T-cell (primary cell): Measurements from ENCODE around the gene PRKCB. TPM values are rescaled to one million over a fixed set of nuclear protein-coding genes. Genes with fewer than 3 reads are reported as not detected.
A peak's percentile ranks its signal among the peaks of the same experiment; 100 is the strongest.

ENCODE experiments used
- ATAC-seq, 4 experiments: fragments of 200-7000 bp in 3 of 4; fragments of 150-1000 bp in 1 of 4; cut with Tn5 transposase; replicated peaks in 1 of 4; 1 replicate in 3 of 4; 2 replicates in 1 of 4; pipeline ENCODE4 v1.10.0; 2021; ENCODE audit warnings: moderate library complexity in 3 of 4, mild to moderate bottlenecking in 2 of 4, moderate number of reproducible peaks in 1 of 4
- CTCF ChIA-PET, 2 donors: fragments of 300-600 bp; sonication (Branson Sonifier 250); formaldehyde crosslinking; loops; one replicate each; lab custom pipeline; 2022; ENCODE audit warnings: antibody characterized with exemption in 2 of 2; lab: Charles Lee
- POLR2A ChIA-PET, 2 donors: fragments of 300-600 bp; sonication (Branson Sonifier 250); formaldehyde crosslinking; loops; one replicate each; lab custom pipeline; 2022; ENCODE audit warnings: antibody characterized with exemption in 2 of 2; lab: Charles Lee
- DNase-seq, 35 experiments: peaks; one replicate each; pipeline versions ENCODE4 v3.0.0 to v3.0.0-alpha.2; 2013 to 2023
- H3K27ac ChIP-seq: one replicate; pipeline ENCODE4 v1.5.1; 2013; ENCODE audit warnings: low read length
- H3K27me3 ChIP-seq, 2 experiments: replicated peaks in 1 of 2; 1 replicate in 1 of 2; 2 replicates in 1 of 2; pipeline versions ENCODE4 v1.6.1 to v1.7.0; 2013; ENCODE audit warnings: low read length in 1 of 2, mixed read lengths in 1 of 2; ENCODE audit not compliant: control insufficient read depth in 2 of 2, insufficient read depth in 2 of 2; ENCODE audit errors: extremely low read depth in 1 of 2
- H3K36me3 ChIP-seq, 2 donors: 1 replicate in 1 of 2; 2 replicates in 1 of 2; pipeline versions ENCODE4 v1.6.1 to v1.7.0; 2013; ENCODE audit warnings: low read length in 1 of 2; ENCODE audit not compliant: control insufficient read depth in 2 of 2, insufficient read depth in 1 of 2; ENCODE audit errors: extremely low read depth in 1 of 2
- H3K4me1 ChIP-seq, 2 experiments: 1 replicate in 1 of 2; 2 replicates in 1 of 2; pipeline versions ENCODE4 v1.6.1 to v1.7.0; 2013; ENCODE audit warnings: low read length in 2 of 2, mixed read lengths in 1 of 2; ENCODE audit not compliant: insufficient read depth in 2 of 2, control insufficient read depth in 1 of 2; ENCODE audit errors: extremely low read depth in 1 of 2
- H3K4me3 ChIP-seq, 2 donors: 1 replicate in 1 of 2; 2 replicates in 1 of 2; pipeline versions ENCODE4 v1.5.1 to v1.7.0; 2013; ENCODE audit warnings: mild to moderate bottlenecking in 2 of 2, low read length in 1 of 2, moderate library complexity in 1 of 2; ENCODE audit not compliant: control insufficient read depth in 1 of 2; ENCODE audit errors: extremely low read depth in 1 of 2
- H3K9me3 ChIP-seq: 2 replicates; pipeline ENCODE4 v1.7.0; 2013
- H3K27ac Mint-ChIP-seq, 2 donors: one replicate each; pipeline ENCODE4 v1.8.0; 2020 to 2021; ENCODE audit warnings: mild to moderate bottlenecking in 2 of 2, mixed read lengths in 2 of 2
- H3K27me3 Mint-ChIP-seq, 2 donors: one replicate each; pipeline ENCODE4 v1.8.0; 2021 to 2022; ENCODE audit warnings: mixed read lengths in 2 of 2
- H3K36me3 Mint-ChIP-seq: one replicate; pipeline ENCODE4 v1.8.0; 2021; ENCODE audit warnings: mixed read lengths
- H3K4me1 Mint-ChIP-seq, 3 donors: one replicate each; pipeline ENCODE4 v1.8.0; 2020 to 2022; ENCODE audit warnings: mixed read lengths in 3 of 3, mild to moderate bottlenecking in 1 of 3
- H3K4me3 Mint-ChIP-seq, 3 donors: one replicate each; pipeline ENCODE4 v1.8.0; 2020 to 2022; ENCODE audit warnings: mild to moderate bottlenecking in 3 of 3, mixed read lengths in 3 of 3, moderate library complexity in 3 of 3
- H3K9me3 Mint-ChIP-seq, 3 donors: one replicate each; pipeline ENCODE4 v1.8.0; 2020 to 2022; ENCODE audit warnings: mixed read lengths in 3 of 3
- WGBS: methylation state at CpG from one replicate; pipeline ENCODE4 v1.1.5; 2013; ENCODE audit warnings: missing lambda C conversion rate; ENCODE audit not compliant: insufficient coverage; 5-methylcytosine and 5-hydroxymethylcytosine counted together
- total RNA-seq, 35 experiments: library from RNA in 6 of 35; stranded (reverse) in 6 of 35; fragments of 120-200 nt in 1 of 35; gene quantifications; one replicate each; pipeline versions ENCODE4 v1.2.1 to v1.2.4 and lab custom pipeline; 2013 to 2026

Gene PRKCB
- total RNA-seq, 5 donors from 2014 or later (not counting 1 experiment from before 2014, with no cell fraction given), result 84.7 to 114 (median 105) TPM

GRCh38 chr16:23832882-23833281 is 2.9 kb upstream of the PRKCB start:
- Mint-ChIP-seq H3K27ac (peak overlapping the region in 1 of 2 donors; percentile 58), H3K27me3 (no peaks in the 10 kb centered on the region), H3K9me3 (peaks cover 0 to 12% (median 8%) of the 10 kb centered on the region in 3 donors), H3K36me3 (no peaks in the 10 kb centered on the region), H3K4me1 (peaks cover 35 to 46% (median 41%) of the 10 kb centered on the region in 3 donors), H3K4me3 (no peak overlapping the region)
- POLR2A ChIA-PET, result interaction anchor here in 1 of 2 donors (1.1 kb wide), 1 partner anchor 19 kb away, joined by 4 read pairs; no protein-coding TSS in a partner anchor
- no peak for DNase-seq
- Histone ChIP-seq H3K27ac (no peak overlapping the region), H3K4me1 (peaks cover 20 to 33% of the 10 kb centered on the region in 2 experiments), H3K36me3 (no peaks in the 10 kb centered on the region), H3K9me3 (no peaks in the 10 kb centered on the region), H3K27me3 (no peaks in the 10 kb centered on the region), H3K4me3 (no peak overlapping the region)
- CTCF ChIA-PET, result interaction anchor here (0.6 to 0.9 kb wide), 2 partner anchors 21 to 177 kb away, joined by 3 to 4 read pairs; no protein-coding TSS in a partner anchor
- 100% methylated on average over 1 of the region's 1 CpG for WGBS
- ATAC-seq, result no peak

- ATAC-seq, result no peak
- Histone ChIP-seq H3K9me3 (no peaks in the 10 kb centered on the region), H3K36me3 (no peaks in the 10 kb centered on the region), H3K27me3 (no peaks in the 10 kb centered on the region), H3K4me1 (peaks cover 23 to 36% of the 10 kb centered on the region in 2 experiments), H3K27ac (no peak overlapping the region), H3K4me3 (no peak overlapping the region)
- ChIA-PET POLR2A (interaction anchor here in 1 of 2 donors (1.1 kb wide), 1 partner anchor 19 kb away, joined by 4 read pairs; no protein-coding TSS in a partner anchor), CTCF (interaction anchor here (0.6 to 1.1 kb wide), 4 partner anchors 21 to 177 kb away, joined by 3 to 4 read pairs (median 3); no protein-coding TSS in a partner anchor)
- no peaks in the 10 kb centered on the region for H3K27me3 Mint-ChIP-seq
- no peaks in the 10 kb centered on the region for H3K36me3 Mint-ChIP-seq
- peaks cover 0 to 12% (median 8%) of the 10 kb centered on the region in 3 donors for H3K9me3 Mint-ChIP-seq
- no peak for DNase-seq
- no peak overlapping the region for H3K4me3 Mint-ChIP-seq
- no peak overlapping the region for H3K27ac Mint-ChIP-seq
- 100% methylated on average over 1 of the region's 2 CpGs for WGBS
- H3K4me1 Mint-ChIP-seq, result peaks cover 38 to 47% (median 43%) of the 10 kb centered on the region in 3 donors
Measured at GRCh38 chr16:23833504-23833903, 2.3 kb upstream of the PRKCB start.

- 69% methylated on average over 2 of the region's 7 CpGs for WGBS
- POLR2A ChIA-PET, result interaction anchor here in 1 of 2 donors (1.1 kb wide), 1 partner anchor 18 kb away, joined by 4 read pairs; no protein-coding TSS in a partner anchor
Measured at GRCh38 chr16:23833960-23834685, 1.7 kb upstream of the PRKCB start.

GRCh38 chr16:23836078-23836403 is 258 bp downstream of the PRKCB start:
- H3K4me3 ChIP-seq, result peak overlapping the region; percentile 80 to 83
- H3K27ac ChIP-seq, result no peak overlapping the region
- Mint-ChIP-seq H3K36me3 (peaks cover 3% of the 10 kb centered on the region), H3K27ac (no peak overlapping the region), H3K27me3 (no peaks in the 10 kb centered on the region), H3K4me1 (peaks cover 61 to 69% (median 65%) of the 10 kb centered on the region in 3 donors), H3K9me3 (peaks cover 0 to 2% (median 0%) of the 10 kb centered on the region in 3 donors), H3K4me3 (peak overlapping the region; percentile 85 to 96 (median 94))
- under 1% methylated on average over 45 of the region's 45 CpGs for WGBS
- ChIA-PET CTCF (interaction anchor here in 1 of 2 donors (0.7 to 1.0 kb wide), 2 partner anchors 32 to 35 kb away, joined by 3 to 5 read pairs; no protein-coding TSS in a partner anchor), POLR2A (no interaction called here)
- no peaks in the 10 kb centered on the region for H3K9me3 ChIP-seq
- DNase-seq, result peak in 2 of 35 experiments; percentile 23 to 24
- H3K36me3 ChIP-seq, result no peaks in the 10 kb centered on the region
- H3K27me3 ChIP-seq, result no peaks in the 10 kb centered on the region
- peak; percentile 5 to 60 (median 60) for ATAC-seq
- H3K4me1 ChIP-seq, result peaks cover 29 to 57% of the 10 kb centered on the region in 2 experiments

More at GRCh38 chr16:23833960-23834685, 1.7 kb upstream of the PRKCB start:
- Histone ChIP-seq H3K27me3 (no peaks in the 10 kb centered on the region), H3K9me3 (no peaks in the 10 kb centered on the region), H3K4me3 (no peak overlapping the region), H3K27ac (no peak overlapping the region), H3K4me1 (peaks cover 23 to 40% of the 10 kb centered on the region in 2 experiments), H3K36me3 (no peaks in the 10 kb centered on the region)
- DNase-seq, result peak in 5 of 35 experiments; percentile 2 to 37 (median 18)
- Mint-ChIP-seq H3K36me3 (peaks cover 3% of the 10 kb centered on the region), H3K9me3 (peaks cover 0 to 12% (median 8%) of the 10 kb centered on the region in 3 donors), H3K27ac (peak overlapping the region; percentile 39 to 71), H3K27me3 (no peaks in the 10 kb centered on the region), H3K4me3 (peak overlapping the region; percentile 37 to 90 (median 85)), H3K4me1 (peaks cover 44 to 52% (median 48%) of the 10 kb centered on the region in 3 donors)
- CTCF ChIA-PET, result interaction anchor here (0.8 to 1.1 kb wide), 3 partner anchors 35 to 176 kb away, joined by 3 read pairs; no protein-coding TSS in a partner anchor
- no peak for ATAC-seq

GRCh38 chr16:23836404-23837311 is 875 bp downstream of the PRKCB start:
- POLR2A ChIA-PET, result no interaction called here
- peaks cover 29 to 61% of the 10 kb centered on the region in 2 experiments for H3K4me1 ChIP-seq

More at GRCh38 chr16:23836404-23837311, 875 bp downstream of the PRKCB start:
- peak overlapping the region; percentile 85 to 96 (median 94) for H3K4me3 Mint-ChIP-seq
- Histone ChIP-seq H3K36me3 (peaks cover 0 to 3% of the 10 kb centered on the region in 2 donors), H3K9me3 (no peaks in the 10 kb centered on the region), H3K4me3 (peak overlapping the region; percentile 80 to 83), H3K27me3 (no peaks in the 10 kb centered on the region), H3K27ac (peak overlapping the region; percentile 49)
- peak in 34 of 35 experiments; percentile 20 to 68 (median 50) for DNase-seq
- no peaks in the 10 kb centered on the region for H3K27me3 Mint-ChIP-seq
- H3K27ac Mint-ChIP-seq, result peak overlapping the region; percentile 73 to 90
- peaks cover 64 to 65% (median 65%) of the 10 kb centered on the region in 3 donors for H3K4me1 Mint-ChIP-seq
- no peaks in the 10 kb centered on the region for H3K9me3 Mint-ChIP-seq
- peak; percentile 22 to 49 (median 41) for ATAC-seq
- H3K36me3 Mint-ChIP-seq, result peaks cover 3% of the 10 kb centered on the region
- CTCF ChIA-PET, result interaction anchor here (0.6 to 0.7 kb wide), 2 partner anchors 34 to 36 kb away, joined by 3 read pairs; no protein-coding TSS in a partner anchor
- WGBS, result under 1% methylated on average over 31 of the region's 63 CpGs
